Mesodermal cell (in vitro differentiated cells): ENCODE measurements around the gene ROR2.
"Not testable (repeated sequence)": the region's sequence is repeated elsewhere in the genome, so short reads cannot be mapped to it uniquely, and the experiment has no call there.

Experiments used
- H3K27ac ChIP-seq: 2 replicates; pipeline ENCODE4 v1.7.0; 2013; ENCODE audit warnings: mild to moderate bottlenecking, low read depth, low read length, moderate library complexity; ENCODE audit not compliant: severe bottlenecking
- H3K36me3 ChIP-seq: 2 replicates; pipeline ENCODE4 v1.7.1; 2013; ENCODE audit warnings: mild to moderate bottlenecking, low read length, moderate library complexity; ENCODE audit not compliant: control insufficient read depth, insufficient read depth
- H3K4me1 ChIP-seq: one replicate; pipeline ENCODE4 v1.7.1; 2013; ENCODE audit warnings: mild to moderate bottlenecking, low read length; ENCODE audit not compliant: insufficient read depth, control insufficient read depth, poor library complexity, severe bottlenecking
- H3K4me3 ChIP-seq: 2 replicates; pipeline ENCODE4 v1.7.0; 2013; ENCODE audit warnings: low read length, control low read depth, mild to moderate bottlenecking; ENCODE audit not compliant: insufficient read depth, poor library complexity, severe bottlenecking; ENCODE audit errors: extremely low read depth
- H3K9me3 ChIP-seq: 2 replicates; pipeline ENCODE4 v1.7.1; 2013; ENCODE audit warnings: mild to moderate bottlenecking, low read length, moderate library complexity; ENCODE audit not compliant: control insufficient read depth
- WGBS, 2 experiments: methylation state at CpG; one replicate each; pipeline ENCODE4 v1.1.5; 2013; ENCODE audit warnings: missing lambda C conversion rate in 2 of 2; ENCODE audit not compliant: insufficient coverage in 2 of 2; 5-methylcytosine and 5-hydroxymethylcytosine counted together

Gene ROR2

GRCh38 chr9:91809581-91810285 lies 140.3 kb downstream of the ROR2 start:
- Histone ChIP-seq H3K36me3 (no peaks in the 10 kb centered on the region), H3K4me1 (no peaks in the 10 kb centered on the region), H3K27ac (no peak overlapping the region), H3K9me3 (no peaks in the 10 kb centered on the region), H3K4me3 (no peak overlapping the region)
- 95 to 97% methylated on average over 24 of the region's 24 CpGs for WGBS, 2 experiments

GRCh38 chr9:91807643-91808246 lies 142.3 kb downstream of the ROR2 start:
- H3K27ac ChIP-seq: peak overlapping the region; percentile 48
- WGBS, 2 experiments: 84 to 92% methylated on average over 4 of the region's 8 CpGs
- no peaks in the 10 kb centered on the region for H3K4me1 ChIP-seq
- no peaks in the 10 kb centered on the region for H3K36me3 ChIP-seq
- no peaks in the 10 kb centered on the region for H3K9me3 ChIP-seq
- H3K4me3 ChIP-seq: no peak overlapping the region

GRCh38 chr9:91805031-91805430 lies 145.0 kb downstream of the ROR2 start:
- Histone ChIP-seq H3K4me1 (no peaks in the 10 kb centered on the region), H3K9me3 (no peaks in the 10 kb centered on the region), H3K4me3 (no peak overlapping the region), H3K36me3 (no peaks in the 10 kb centered on the region), H3K27ac (no peak overlapping the region)
- 77 to 88% methylated on average over 4 of the region's 5 CpGs for WGBS, 2 experiments

GRCh38 chr9:91803970-91804752 lies 145.9 kb downstream of the ROR2 start:
- Histone ChIP-seq H3K4me3 (no peak overlapping the region), H3K4me1 (no peaks in the 10 kb centered on the region), H3K9me3 (no peaks in the 10 kb centered on the region), H3K36me3 (no peaks in the 10 kb centered on the region), H3K27ac (no peak overlapping the region)
- 85 to 88% methylated on average over 7 to 9 of the region's 13 CpGs for WGBS, 2 experiments

- Histone ChIP-seq H3K27ac (no peak overlapping the region), H3K36me3 (no peaks in the 10 kb centered on the region), H3K9me3 (no peaks in the 10 kb centered on the region), H3K4me1 (no peaks in the 10 kb centered on the region), H3K4me3 (no peak overlapping the region)
- 91 to 100% methylated on average over 5 to 6 of the region's 8 CpGs for WGBS, 2 experiments
Measured at GRCh38 chr9:91803151-91803940, 146.7 kb downstream of the ROR2 start.

- Histone ChIP-seq H3K36me3 (no peaks in the 10 kb centered on the region), H3K4me3 (no peak overlapping the region), H3K27ac (no peak overlapping the region), H3K4me1 (no peaks in the 10 kb centered on the region), H3K9me3 (no peaks in the 10 kb centered on the region)
- whole genome bisulfite sequencing, 2 experiments: 100% methylated on average over 1 of the region's 5 CpGs; no CpG with 5 or more reads in 1 of the 2 experiments
Measured at GRCh38 chr9:91802391-91802790, 147.6 kb downstream of the ROR2 start.

- Histone ChIP-seq H3K4me3 (no peak overlapping the region), H3K36me3 (no peaks in the 10 kb centered on the region), H3K27ac (no peak overlapping the region), H3K9me3 (no peaks in the 10 kb centered on the region), H3K4me1 (no peaks in the 10 kb centered on the region)
- WGBS, 2 experiments: 89 to 91% methylated on average over 10 to 11 of the region's 12 CpGs
Measured at GRCh38 chr9:91800473-91801030, 149.5 kb downstream of the ROR2 start.

GRCh38 chr9:91799113-91799744 lies 150.8 kb downstream of the ROR2 start:
- Histone ChIP-seq H3K9me3 (no peaks in the 10 kb centered on the region), H3K4me1 (no peaks in the 10 kb centered on the region), H3K27ac (no peak overlapping the region), H3K4me3 (no peak overlapping the region), H3K36me3 (no peaks in the 10 kb centered on the region)
- WGBS, 2 experiments: 86 to 90% methylated on average over 8 to 10 of the region's 10 CpGs

- H3K36me3 ChIP-seq, H3K27ac ChIP-seq, H3K4me1 ChIP-seq, H3K4me3 ChIP-seq, H3K9me3 ChIP-seq: not testable (repeated sequence)
- 86 to 88% methylated on average over 6 to 7 of the region's 14 CpGs for WGBS, 2 experiments
Measured at GRCh38 chr9:91798273-91799112, 151.5 kb downstream of the ROR2 start.
